Measurements from ENCODE around the gene CCDC183.
"Not testable (repeated sequence)": the region's sequence is repeated elsewhere in the genome, so short reads cannot be mapped to it uniquely, and the experiment has no call there.

The CCDC183 gene

GRCh38 chr9:136826188-136826541 lies 30.0 kb downstream of the CCDC183 start:
- no peak for DNase-seq

GRCh38 chr9:136826703-136827582 lies 30.8 kb downstream of the CCDC183 start:
- no peak for DNase-seq

GRCh38 chr9:136827794-136828473 lies 31.8 kb downstream of the CCDC183 start:
- no peak for DNase-seq

- no peak for DNase-seq
These were observed 32.5 kb downstream of the CCDC183 start for GRCh38 chr9:136828474-136829140.

GRCh38 chr9:136829412-136829811 lies 33.3 kb downstream of the CCDC183 start:
- DNase-seq = no peak

GRCh38 chr9:136829981-136830885 lies 34.1 kb downstream of the CCDC183 start:
- DNase-seq = no peak

GRCh38 chr9:136831002-136831719 lies 35.0 kb downstream of the CCDC183 start:
- no peak for DNase-seq

- no peak for DNase-seq
These were observed 35.6 kb downstream of the CCDC183 start for GRCh38 chr9:136831720-136832104.

GRCh38 chr9:136832581-136832980 lies 36.4 kb downstream of the CCDC183 start:
- no peak for DNase-seq

- not testable (repeated sequence) for DNase-seq
These were observed 37.4 kb downstream of the CCDC183 start for GRCh38 chr9:136833381-136834048.

- DNase-seq = no peak
These were observed 39.2 kb downstream of the CCDC183 start for GRCh38 chr9:136835162-136835931.

- no peak for DNase-seq
These were observed 40.1 kb downstream of the CCDC183 start for GRCh38 chr9:136835932-136836904.

GRCh38 chr9:136837146-136837855 lies 41.2 kb downstream of the CCDC183 start:
- DNase-seq = no peak

GRCh38 chr9:136837856-136838277 lies 41.7 kb downstream of the CCDC183 start:
- not testable (repeated sequence) for DNase-seq

GRCh38 chr9:136838314-136839228 lies 42.4 kb downstream of the CCDC183 start:
- DNase-seq = no peak

GRCh38 chr9:136839229-136840139 lies 43.3 kb downstream of the CCDC183 start:
- no peak for DNase-seq
